AML-193 (cell line): ENCODE measurements around the gene TMPRSS4.

Source experiments
- DNase-seq, 2 experiments: peaks; one replicate each; lab custom pipeline; 2025; lab: John Stamatoyannopoulos, UW

The TMPRSS4 gene

GRCh38 chr11:118079491-118079890 lies 2.6 kb downstream of the TMPRSS4 start:
- DNase-seq, result no peak

- DNase-seq, result no peak
These were observed 3.4 kb downstream of the TMPRSS4 start for GRCh38 chr11:118080296-118080695.

- DNase-seq, result peak; percentile 14 to 34
These were observed 4.5 kb downstream of the TMPRSS4 start for GRCh38 chr11:118081241-118081958.

- no peak for DNase-seq
These were observed 6.1 kb downstream of the TMPRSS4 start for GRCh38 chr11:118082880-118083552.

GRCh38 chr11:118084247-118084646 lies 7.4 kb downstream of the TMPRSS4 start:
- peak; percentile 82 to 83 for DNase-seq

GRCh38 chr11:118084656-118085055 lies 7.8 kb downstream of the TMPRSS4 start:
- DNase-seq, result no peak

- no peak for DNase-seq
These were observed 10.3 kb downstream of the TMPRSS4 start, which contains the start of gene SMIM35 for GRCh38 chr11:118086913-118087768. Gene SMIM35, minus strand, starts transcription at chr11:118086963. Its CDS starts 206 bp downstream, at chr11:118086757.

GRCh38 chr11:118087931-118088330 lies 11.1 kb downstream of the TMPRSS4 start:
- no peak for DNase-seq

GRCh38 chr11:118088531-118088930 lies 11.7 kb downstream of the TMPRSS4 start:
- DNase-seq, result peak; percentile 95 to 97

- no peak for DNase-seq
These were observed 13.8 kb downstream of the TMPRSS4 start for GRCh38 chr11:118090545-118091162.

GRCh38 chr11:118091690-118092089 lies 14.8 kb downstream of the TMPRSS4 start:
- DNase-seq, result no peak

GRCh38 chr11:118092907-118093571 lies 16.2 kb downstream of the TMPRSS4 start:
- no peak for DNase-seq

GRCh38 chr11:118095493-118095892 lies 18.6 kb downstream of the TMPRSS4 start:
- no peak for DNase-seq

- DNase-seq, result no peak
These were observed 19.1 kb downstream of the TMPRSS4 start for GRCh38 chr11:118095967-118096367.

- no peak for DNase-seq
These were observed 22.3 kb downstream of the TMPRSS4 start for GRCh38 chr11:118098996-118099837.

GRCh38 chr11:118099838-118100556 lies 23.1 kb downstream of the TMPRSS4 start:
- no peak for DNase-seq

GRCh38 chr11:118100691-118101232 lies 23.9 kb downstream of the TMPRSS4 start:
- no peak for DNase-seq

- no peak for DNase-seq
These were observed 25.9 kb downstream of the TMPRSS4 start for GRCh38 chr11:118102721-118103261.

- DNase-seq, result no peak
These were observed 27.6 kb downstream of the TMPRSS4 start for GRCh38 chr11:118104491-118104890.
